PFSK-1 (cell line): ENCODE measurements around the gene IPO5.

Experiments used
- POLR2AphosphoS5 ChIP-seq: IDR thresholded peaks from 2 replicates; pipeline ENCODE4 v1.6.1; 2012; ENCODE audit warnings: low read depth, mild to moderate bottlenecking, control low read depth, low read length, moderate library complexity
- SIN3A ChIP-seq: IDR thresholded peaks from 2 replicates; pipeline ENCODE4 v1.6.1; 2012; ENCODE audit warnings: mild to moderate bottlenecking, low read length, moderate library complexity, borderline replicate concordance; ENCODE audit not compliant: insufficient read depth

DNA sequence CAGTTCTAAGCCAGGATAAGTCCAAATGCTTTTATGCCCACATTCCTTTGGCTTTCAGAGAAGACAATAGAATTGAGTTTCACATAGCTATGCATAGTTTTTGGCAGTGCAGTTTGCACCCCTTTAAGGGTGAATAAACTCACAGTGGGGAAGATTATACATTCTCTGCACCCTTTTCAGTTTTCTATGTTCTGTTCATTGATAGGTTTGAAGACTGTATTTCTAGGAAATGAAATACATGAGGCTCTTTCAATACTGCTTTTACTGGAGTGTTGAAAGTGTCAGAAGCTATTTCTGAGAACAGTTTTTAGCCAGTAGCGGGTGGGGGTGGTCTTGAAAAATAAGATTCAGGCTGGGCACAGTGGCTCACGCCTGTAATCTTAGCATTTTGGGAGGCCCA, 46.2 kb downstream of the IPO5 start:
- TF ChIP-seq POLR2AphosphoS5 (no peak), SIN3A (no peak)
